HEK293T (cell line): ENCODE results near the gene DBN1.

Source experiments
- ARNT ChIP-seq: fragments of 450-650 bp; IDR thresholded peaks from 2 replicates; pipeline ENCODE4 v1.6.1; 2017; ENCODE audit warnings: mild to moderate bottlenecking
- BHLHE40 ChIP-seq: fragments of 450-650 bp; IDR thresholded peaks from 2 replicates; pipeline ENCODE4 v1.6.1; 2016; ENCODE audit warnings: mild to moderate bottlenecking, moderate library complexity, borderline replicate concordance
- CTBP1 ChIP-seq: fragments of 450-650 bp; IDR thresholded peaks from 2 replicates; pipeline ENCODE4 v1.6.1; 2016; ENCODE audit warnings: borderline replicate concordance
- FOXA1 ChIP-seq: fragments of 450-650 bp; IDR thresholded peaks from 2 replicates; pipeline ENCODE4 v1.6.1; 2016; ENCODE audit warnings: mild to moderate bottlenecking
- FOXK2 ChIP-seq: fragments of 450-650 bp; IDR thresholded peaks from 2 replicates; pipeline ENCODE4 v1.6.1; 2016; ENCODE audit warnings: mild to moderate bottlenecking
- FOXM1 ChIP-seq: fragments of 450-650 bp; IDR thresholded peaks from 2 replicates; pipeline ENCODE4 v1.6.1; 2017; ENCODE audit warnings: mild to moderate bottlenecking, borderline replicate concordance
- NFRKB ChIP-seq: fragments of 450-650 bp; IDR thresholded peaks from 2 replicates; pipeline ENCODE4 v1.6.1; 2016; ENCODE audit warnings: mild to moderate bottlenecking, moderate library complexity
- SP1 ChIP-seq: fragments of 450-650 bp; IDR thresholded peaks from 2 replicates; pipeline ENCODE4 v1.6.1; 2017

GRCh38 chr5:177505075-177505474, 31.6 kb upstream of the DBN1 start:
- TF ChIP-seq NFRKB (no peak), FOXM1 (no peak), BHLHE40 (no peak), SP1 (no peak), FOXA1 (no peak), ARNT (no peak), FOXK2 (no peak), CTBP1 (no peak)
